ENCODE measurements around the gene BICC1.

BICC1 gene

DNA sequence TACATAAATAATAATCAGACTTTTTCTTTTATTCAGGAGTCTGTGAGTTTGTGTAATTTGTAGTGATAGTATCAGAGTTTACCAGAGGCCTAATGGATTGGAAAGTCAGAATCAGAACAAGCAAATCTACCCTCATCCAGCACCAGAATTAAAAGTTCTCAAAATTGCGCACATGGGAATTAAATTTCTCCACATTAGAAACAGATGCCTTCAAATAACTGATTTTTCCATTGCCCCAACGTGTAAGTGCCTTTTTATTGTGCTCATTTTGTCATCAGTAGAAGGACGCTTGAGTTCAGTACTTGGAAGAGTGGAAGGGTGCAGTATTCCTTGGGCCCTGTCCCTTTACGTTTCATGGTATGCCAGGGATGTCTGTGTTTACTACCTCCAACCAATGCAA lies 32.8 kb downstream of the BICC1 start:
- no peak for DNase-seq (ENCODE audit: low read depth, low spot score)
- TF ChIP-seq, protein P1, sequence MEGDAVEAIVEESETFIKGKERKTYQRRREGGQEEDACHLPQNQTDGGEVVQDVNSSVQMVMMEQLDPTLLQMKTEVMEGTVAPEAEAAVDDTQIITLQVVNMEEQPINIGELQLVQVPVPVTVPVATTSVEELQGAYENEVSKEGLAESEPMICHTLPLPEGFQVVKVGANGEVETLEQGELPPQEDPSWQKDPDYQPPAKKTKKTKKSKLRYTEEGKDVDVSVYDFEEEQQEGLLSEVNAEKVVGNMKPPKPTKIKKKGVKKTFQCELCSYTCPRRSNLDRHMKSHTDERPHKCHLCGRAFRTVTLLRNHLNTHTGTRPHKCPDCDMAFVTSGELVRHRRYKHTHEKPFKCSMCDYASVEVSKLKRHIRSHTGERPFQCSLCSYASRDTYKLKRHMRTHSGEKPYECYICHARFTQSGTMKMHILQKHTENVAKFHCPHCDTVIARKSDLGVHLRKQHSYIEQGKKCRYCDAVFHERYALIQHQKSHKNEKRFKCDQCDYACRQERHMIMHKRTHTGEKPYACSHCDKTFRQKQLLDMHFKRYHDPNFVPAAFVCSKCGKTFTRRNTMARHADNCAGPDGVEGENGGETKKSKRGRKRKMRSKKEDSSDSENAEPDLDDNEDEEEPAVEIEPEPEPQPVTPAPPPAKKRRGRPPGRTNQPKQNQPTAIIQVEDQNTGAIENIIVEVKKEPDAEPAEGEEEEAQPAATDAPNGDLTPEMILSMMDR (IDR thresholded peaks at IDR 0.05; ENCODE audit: low read depth, low read length): no peak
- H3K4me3 ChIP-seq (ENCODE audit: low read depth, low read length): no peak overlapping the region
- in situ Hi-C loops (cut with HindIII; ENCODE audit: low sequenced_read_pairs): no loop called here

DNA sequence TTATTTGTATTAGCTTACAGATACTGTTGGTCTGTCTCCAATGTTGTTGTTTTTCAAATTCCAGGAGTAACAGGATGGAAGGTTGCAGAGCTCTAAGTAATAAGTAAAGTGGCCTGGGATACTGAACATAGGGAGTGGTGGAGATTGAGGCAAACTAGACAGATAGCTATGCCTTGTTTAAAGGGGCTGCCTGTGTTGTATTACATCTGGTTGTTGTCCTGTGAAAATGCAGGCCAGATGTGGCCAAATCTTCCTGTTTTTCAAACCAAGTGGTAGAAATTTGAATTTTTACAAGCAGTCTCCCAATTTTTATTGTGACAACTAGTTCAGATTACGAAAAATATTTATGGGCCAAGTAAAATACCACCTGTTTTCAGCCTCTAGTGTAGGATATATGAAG lies 33.5 kb downstream of the BICC1 start:
- TF ChIP-seq, protein P1 (IDR thresholded peaks at IDR 0.05; ENCODE audit: low read depth, low read length): no peak
- in situ Hi-C loops (cut with HindIII; ENCODE audit: low sequenced_read_pairs): no loop called here
- DNase-seq (ENCODE audit: low read depth, low spot score): no peak
- H3K4me3 ChIP-seq (ENCODE audit: low read depth, low read length): no peak overlapping the region

DNA sequence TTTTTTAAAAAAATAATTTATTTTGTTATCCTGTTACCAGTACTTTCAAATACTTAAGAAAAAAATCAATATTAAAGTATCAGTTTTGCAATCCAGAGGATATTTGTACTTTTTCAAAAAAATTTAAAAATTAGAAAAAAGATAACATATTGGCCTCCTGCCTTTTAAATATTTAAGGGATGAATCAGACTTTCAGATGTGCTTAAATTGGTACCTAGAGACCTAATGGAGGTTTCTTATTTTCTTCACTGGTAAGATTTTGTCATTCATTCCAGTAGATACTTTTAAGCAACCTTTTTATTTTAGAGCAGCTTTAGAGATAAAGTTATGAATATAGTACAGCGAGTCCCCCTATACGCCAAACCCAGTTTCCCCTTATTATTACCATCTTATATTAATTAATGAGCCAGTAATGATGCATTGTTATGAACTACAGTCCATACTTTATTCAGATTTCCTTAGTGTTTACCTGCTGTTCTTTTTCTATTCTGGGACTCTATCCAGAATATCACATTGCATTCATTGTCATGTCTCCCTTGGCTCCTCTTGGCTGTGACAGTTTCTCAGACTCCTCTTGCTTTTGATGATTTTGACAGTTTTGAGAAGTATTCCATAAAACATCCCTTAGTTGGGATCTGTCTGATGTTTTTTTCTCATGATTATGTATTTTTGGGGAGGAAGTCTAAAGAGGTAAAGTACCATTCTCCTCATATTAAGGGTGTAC lies 34.2 kb downstream of the BICC1 start:
- in situ Hi-C loops (cut with HindIII; ENCODE audit: low sequenced_read_pairs): no loop called here
- no peak for DNase-seq (ENCODE audit: low read depth, low spot score)
- no peak overlapping the region for H3K4me3 ChIP-seq (ENCODE audit: low read depth, low read length)
- TF ChIP-seq, protein P1 (IDR thresholded peaks at IDR 0.05; ENCODE audit: low read depth, low read length): no peak

DNA sequence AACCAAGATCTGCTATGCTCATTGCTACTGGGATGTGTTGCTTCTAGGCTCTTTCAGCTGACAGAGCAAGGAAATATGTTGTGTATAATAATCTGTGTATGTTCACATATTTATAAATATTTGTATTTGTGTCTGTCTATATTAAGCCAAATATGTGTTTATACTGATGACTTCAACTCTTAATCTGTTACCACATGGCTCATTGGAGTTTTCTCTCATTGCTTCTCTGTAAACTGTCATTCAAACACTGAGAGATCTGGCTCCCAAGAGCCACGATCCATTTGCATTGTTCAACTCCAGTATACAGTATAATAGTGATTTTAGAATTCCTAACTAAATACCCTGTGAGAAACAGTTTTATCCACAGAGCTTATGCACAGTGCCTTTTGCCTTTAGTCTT lies 35.3 kb downstream of the BICC1 start:
- DNase-seq (ENCODE audit: low read depth, low spot score): no peak
- in situ Hi-C loops (cut with HindIII; ENCODE audit: low sequenced_read_pairs): no loop called here
- no peak overlapping the region for H3K4me3 ChIP-seq (ENCODE audit: low read depth, low read length)
- TF ChIP-seq, protein P1 (IDR thresholded peaks at IDR 0.05; ENCODE audit: low read depth, low read length): no peak

DNA sequence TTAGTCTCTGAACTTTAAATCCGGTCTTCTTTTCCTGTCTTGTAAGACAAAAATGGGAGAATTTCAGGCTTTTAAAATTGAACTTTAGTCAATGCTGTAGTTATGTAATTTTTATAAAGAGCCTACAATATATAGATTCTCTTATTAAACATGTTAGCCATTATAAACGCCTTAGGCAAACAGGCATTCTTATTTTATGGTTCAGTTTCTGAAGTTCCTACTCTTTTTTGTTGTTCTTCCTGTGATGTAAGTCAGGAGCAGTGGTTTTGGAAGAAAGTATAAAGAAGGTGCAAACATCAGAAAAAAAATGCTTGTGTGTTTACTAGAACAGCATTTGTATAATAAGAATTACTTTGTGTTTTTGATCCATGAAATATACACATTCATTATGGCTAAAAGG lies 41.6 kb downstream of the BICC1 start:
- H3K4me3 ChIP-seq (ENCODE audit: low read depth, low read length): no peak overlapping the region
- no peak for DNase-seq (ENCODE audit: low read depth, low spot score)
- in situ Hi-C loops (cut with HindIII; ENCODE audit: low sequenced_read_pairs): no loop called here
- TF ChIP-seq, protein P1 (IDR thresholded peaks at IDR 0.05; ENCODE audit: low read depth, low read length): no peak

DNA sequence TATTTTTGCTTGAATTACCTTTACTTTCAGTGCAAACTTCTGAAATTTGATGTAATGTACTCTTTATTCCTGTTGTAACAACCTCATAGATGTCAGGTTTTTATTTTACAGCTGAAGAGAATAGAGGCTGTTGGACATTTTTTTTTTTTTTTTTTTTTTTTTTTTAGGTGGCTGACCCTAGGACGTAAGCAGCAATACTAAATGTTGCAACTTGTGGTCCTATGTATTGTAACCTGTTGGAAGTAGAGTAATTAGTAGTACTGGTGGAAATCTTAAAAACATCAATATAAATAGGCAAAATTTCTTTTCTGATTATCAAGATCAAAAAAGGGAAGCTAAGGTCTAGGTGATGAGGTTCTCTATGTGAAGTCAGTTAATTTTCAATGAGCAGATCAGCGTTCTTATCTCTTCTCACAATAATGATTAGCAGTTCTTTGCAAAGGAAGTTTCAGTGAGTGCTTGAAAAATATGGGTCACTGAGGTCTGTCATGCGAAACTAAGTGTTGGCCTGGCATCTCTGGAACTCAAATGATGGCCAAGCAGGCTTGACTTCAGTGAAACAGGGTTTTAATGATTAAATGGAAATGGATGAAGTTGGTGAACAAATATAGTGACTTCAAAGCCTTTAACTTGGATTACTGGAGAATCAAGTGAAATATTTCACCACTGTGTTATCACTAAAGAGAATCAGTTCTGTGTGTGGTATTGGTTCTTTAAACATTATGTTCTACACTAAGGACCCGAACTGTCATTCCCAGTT lies 42.7 kb downstream of the BICC1 start:
- in situ Hi-C loops (cut with HindIII; ENCODE audit: low sequenced_read_pairs): no loop called here
- H3K4me3 ChIP-seq (ENCODE audit: low read depth, low read length): no peak overlapping the region
- no peak for DNase-seq (ENCODE audit: low read depth, low spot score)
- TF ChIP-seq, protein P1 (IDR thresholded peaks at IDR 0.05; ENCODE audit: low read depth, low read length): no peak

All from astrocyte of the spinal cord (primary cell).